NCI-H82 treated with DMSO at 0.1 percent for 48 hours (cell line): ENCODE measurements around the gene KRTAP5-6.

Experiments used
- DNase-seq: peaks from one replicate; lab custom pipeline; 2025; ENCODE audit not compliant: unreplicated experiment; lab: John Stamatoyannopoulos, UW

The KRTAP5-6 gene

DNA sequence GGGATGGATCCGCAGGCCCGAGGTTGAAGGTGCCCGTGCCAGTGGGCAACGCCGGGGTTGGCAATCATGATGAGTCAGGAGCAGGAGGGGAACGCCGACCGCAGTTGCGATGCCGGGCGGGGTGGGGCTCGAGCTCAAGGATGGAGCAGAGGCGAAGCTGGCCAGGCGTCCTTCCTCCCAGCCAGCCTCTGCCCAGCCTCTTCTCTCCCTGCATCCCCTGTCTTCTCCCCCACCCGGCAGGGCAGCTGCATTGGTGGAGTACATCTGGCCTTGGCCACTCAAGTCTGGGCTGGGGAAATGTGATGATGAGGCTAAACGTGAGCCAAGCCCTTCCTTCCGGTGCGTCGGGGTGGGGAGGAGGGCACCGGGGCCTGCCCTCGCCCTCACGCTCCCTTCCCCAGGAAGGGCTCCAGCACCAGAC lies 49.5 kb downstream of the KRTAP5-6 start:
- no peak for DNase-seq

DNA sequence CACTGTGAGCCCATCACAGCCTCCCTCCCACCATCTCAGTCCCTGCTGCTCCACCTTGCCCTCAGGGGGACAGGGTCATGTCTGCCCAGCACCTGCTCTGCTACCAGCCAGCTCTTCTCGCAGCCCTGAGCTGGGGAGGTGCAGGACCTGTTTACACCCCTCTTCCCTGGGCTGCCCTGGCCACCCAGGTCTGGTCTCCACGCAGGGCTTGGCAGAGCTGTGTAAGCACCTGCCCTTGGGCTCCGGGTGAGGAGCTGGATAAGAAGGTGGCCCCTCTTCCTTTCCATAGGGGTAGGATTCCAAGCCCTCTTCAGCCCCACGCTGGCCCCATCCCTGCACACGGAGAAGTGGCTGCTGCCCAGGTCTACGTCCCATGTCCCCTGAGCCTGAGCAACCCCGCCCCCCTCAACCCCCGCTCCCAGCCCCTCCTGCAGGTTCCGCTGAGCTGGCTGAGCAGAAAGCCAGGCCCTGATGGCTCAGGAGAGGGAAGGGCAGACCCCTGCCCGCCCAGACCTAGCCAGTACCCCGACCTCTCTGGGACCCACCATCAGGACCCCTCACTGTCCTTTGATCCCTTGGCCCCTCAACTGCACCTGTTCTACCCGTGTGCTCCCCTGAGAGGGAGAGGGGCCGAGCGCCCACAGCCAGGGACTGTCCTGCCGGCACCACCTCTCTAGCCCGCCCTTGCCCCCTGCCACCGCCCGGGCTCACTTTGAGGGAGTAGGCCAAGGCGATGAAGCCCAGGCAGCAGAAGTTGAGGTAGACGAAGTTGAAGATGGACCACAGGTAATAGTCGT lies 50.2 kb downstream of the KRTAP5-6 start:
- DNase-seq: no peak
